Testis (tissue), 2 donors: ENCODE data around the gene LNP1.

ENCODE experiments used
- POLR2A ChIP-seq: fragments of 450-650 bp; IDR thresholded peaks from one replicate; pipeline ENCODE4 v1.6.1; 2017; ENCODE audit warnings: antibody characterized with exemption, mild to moderate bottlenecking, moderate library complexity
- TF ChIP-seq, protein P1 (sequence below), 3 experiments: fragments of 450-650 bp in 2 of 3; fragments of 200-600 bp in 1 of 3; sonication (generic) in 1 of 3; IDR thresholded peaks; one replicate each; pipeline ENCODE4 v1.5.1; 2016 to 2019; ENCODE audit warnings: antibody characterized with exemption in 3 of 3, mild to moderate bottlenecking in 2 of 3, moderate library complexity in 1 of 3

DNA sequence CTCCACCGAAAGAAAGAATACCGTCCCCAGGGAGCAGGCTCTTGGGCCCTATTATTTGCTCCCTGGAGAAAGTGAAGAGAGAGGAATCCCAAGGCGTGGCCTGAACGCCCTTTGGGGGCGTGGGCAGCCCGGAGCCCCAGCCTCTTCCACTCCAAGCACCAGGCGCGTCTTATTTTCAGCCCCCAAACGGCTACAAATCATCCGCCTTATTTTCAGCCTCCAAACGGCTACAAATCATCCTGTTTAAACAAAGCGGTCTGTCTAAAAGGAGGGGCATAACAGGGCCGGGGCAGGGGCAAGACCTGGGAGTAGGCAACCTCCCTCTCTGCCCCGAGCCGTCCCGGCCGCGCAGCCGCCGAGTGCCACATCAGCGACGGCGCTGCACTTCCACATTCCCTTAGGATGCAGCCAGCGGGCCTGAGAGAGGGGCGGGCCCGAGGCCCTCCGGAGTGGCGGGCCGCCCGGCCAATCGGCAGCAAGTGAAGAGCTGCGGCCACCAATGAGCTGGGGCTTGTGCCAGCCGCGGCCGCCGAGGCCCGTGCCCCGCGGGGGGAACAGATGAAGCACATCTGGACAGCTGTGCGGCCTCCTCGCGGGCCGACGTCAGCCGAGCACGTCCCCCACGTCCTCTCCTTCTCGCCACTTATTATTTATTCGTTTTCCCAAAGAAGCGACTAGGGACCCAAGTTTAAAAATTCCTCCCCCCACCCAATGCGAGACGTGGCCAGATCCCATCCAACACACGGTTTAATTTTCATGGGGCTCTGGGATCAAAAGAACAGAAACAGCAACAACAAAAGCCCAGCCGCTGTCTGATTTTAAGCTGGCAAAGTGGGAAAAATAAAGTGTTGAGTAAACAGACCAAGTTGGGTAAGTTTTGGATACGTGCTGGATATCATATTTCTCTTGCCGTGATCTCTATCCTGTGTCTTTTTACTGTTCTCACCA is 91.0 kb downstream of the LNP1 start, which contains the start of gene TMEM45A:
- TF ChIP-seq, protein P1, sequence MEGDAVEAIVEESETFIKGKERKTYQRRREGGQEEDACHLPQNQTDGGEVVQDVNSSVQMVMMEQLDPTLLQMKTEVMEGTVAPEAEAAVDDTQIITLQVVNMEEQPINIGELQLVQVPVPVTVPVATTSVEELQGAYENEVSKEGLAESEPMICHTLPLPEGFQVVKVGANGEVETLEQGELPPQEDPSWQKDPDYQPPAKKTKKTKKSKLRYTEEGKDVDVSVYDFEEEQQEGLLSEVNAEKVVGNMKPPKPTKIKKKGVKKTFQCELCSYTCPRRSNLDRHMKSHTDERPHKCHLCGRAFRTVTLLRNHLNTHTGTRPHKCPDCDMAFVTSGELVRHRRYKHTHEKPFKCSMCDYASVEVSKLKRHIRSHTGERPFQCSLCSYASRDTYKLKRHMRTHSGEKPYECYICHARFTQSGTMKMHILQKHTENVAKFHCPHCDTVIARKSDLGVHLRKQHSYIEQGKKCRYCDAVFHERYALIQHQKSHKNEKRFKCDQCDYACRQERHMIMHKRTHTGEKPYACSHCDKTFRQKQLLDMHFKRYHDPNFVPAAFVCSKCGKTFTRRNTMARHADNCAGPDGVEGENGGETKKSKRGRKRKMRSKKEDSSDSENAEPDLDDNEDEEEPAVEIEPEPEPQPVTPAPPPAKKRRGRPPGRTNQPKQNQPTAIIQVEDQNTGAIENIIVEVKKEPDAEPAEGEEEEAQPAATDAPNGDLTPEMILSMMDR (IDR thresholded peaks at IDR 0.05) = no peak
- no peak for TF ChIP-seq POLR2A
